Testis (tissue), 3 donors: Measurements from ENCODE around the gene VMP1. TPM values are rescaled to one million over a fixed set of nuclear protein-coding genes. Genes with fewer than 3 reads are reported as not detected.

Source experiments
- DNase-seq: peaks from one replicate; pipeline ENCODE4 v3.0.0-alpha.2; 2019
- H3K27ac ChIP-seq, 2 donors: fragments of 200-600 bp; sonication (generic); one replicate each; pipeline ENCODE4 v1.5.1; 2019
- H3K27me3 ChIP-seq: fragments of 200-600 bp; sonication (generic); one replicate; pipeline ENCODE4 v1.5.1; 2019
- H3K36me3 ChIP-seq: fragments of 200-600 bp; sonication (generic); one replicate; pipeline ENCODE4 v1.5.1; 2017; ENCODE audit warnings: low read depth; ENCODE audit errors: missing control alignments
- H3K4me1 ChIP-seq: fragments of 200-600 bp; sonication (generic); one replicate; pipeline ENCODE4 v1.5.1; 2019
- H3K4me3 ChIP-seq, 2 donors: fragments of 200-600 bp; sonication (generic); one replicate each; pipeline ENCODE4 v1.5.1; 2017 to 2019
- H3K9me3 ChIP-seq: fragments of 200-600 bp; sonication (generic); one replicate; pipeline ENCODE4 v1.5.1; 2017
- POLR2A ChIP-seq: fragments of 450-650 bp; IDR thresholded peaks from one replicate; pipeline ENCODE4 v1.6.1; 2017; ENCODE audit warnings: antibody characterized with exemption, mild to moderate bottlenecking, moderate library complexity
- WGBS, 2 donors: methylation state at CpG; one replicate each; pipeline ENCODE4 v1.1.5; 2018; 5-methylcytosine and 5-hydroxymethylcytosine counted together
- intact Hi-C: fragments of 100-400 bp; cut with DNase I; formaldehyde crosslinking; loops from one replicate; pipeline ENCODE4 v1.15.1; 2023; ENCODE audit warnings: low total_unique reads
- polyA plus RNA-seq: library from polyadenylated mRNA; stranded (reverse); fragments of 350-450 nt; fragmentation: Illumina TruSeq; extraction: RNeasy Lipid Tissue Mini Kit (QIAGEN cat#74804); gene quantifications from one replicate; pipeline ENCODE4 v1.2.3, GENCODE V29; 2014; ENCODE audit warnings: low read depth, low replicate concordance; ENCODE audit not compliant: insufficient read depth
- total RNA-seq, 2 donors: library from RNA; depleted of rRNA; stranded (reverse); fragments of >200 nt; gene quantifications; one replicate each; pipeline ENCODE4 v1.2.3, GENCODE V29; 2016
- TF ChIP-seq, protein P1 (sequence below), 3 experiments: fragments of 450-650 bp in 2 of 3; fragments of 200-600 bp in 1 of 3; sonication (generic) in 1 of 3; IDR thresholded peaks; one replicate each; pipeline ENCODE4 v1.5.1; 2016 to 2019; ENCODE audit warnings: antibody characterized with exemption in 3 of 3, mild to moderate bottlenecking in 2 of 3, moderate library complexity in 1 of 3

Gene VMP1
- total and polyA plus RNA-seq, 3 donors from 2014 or later = 63.1 to 144 (median 108) TPM

DNA sequence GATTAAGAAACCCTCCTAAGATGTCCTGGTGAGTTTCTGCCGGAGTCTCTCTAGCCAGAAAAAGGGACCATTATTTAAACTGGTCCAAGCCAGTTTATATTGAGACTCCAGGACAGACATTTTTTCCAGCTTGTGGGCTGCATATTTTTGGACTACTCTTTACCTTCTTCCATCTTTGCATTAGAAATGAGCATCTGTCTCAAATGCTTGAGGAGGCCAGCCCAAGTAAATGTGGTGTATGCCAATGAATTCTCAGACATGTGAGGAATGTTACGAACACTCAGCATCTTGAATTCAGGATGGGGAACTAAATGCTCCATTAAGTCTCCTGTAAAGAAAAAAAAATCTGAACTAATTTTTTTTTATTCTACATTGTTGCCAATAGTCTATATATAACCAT is 166.9 kb downstream of the VMP1 start:
- intact Hi-C loops = no loop called here
- H3K27me3 ChIP-seq = no peaks in the 10 kb centered on the region
- no peaks in the 10 kb centered on the region for H3K36me3 ChIP-seq
- H3K9me3 ChIP-seq = no peaks in the 10 kb centered on the region
- TF ChIP-seq, protein P1, sequence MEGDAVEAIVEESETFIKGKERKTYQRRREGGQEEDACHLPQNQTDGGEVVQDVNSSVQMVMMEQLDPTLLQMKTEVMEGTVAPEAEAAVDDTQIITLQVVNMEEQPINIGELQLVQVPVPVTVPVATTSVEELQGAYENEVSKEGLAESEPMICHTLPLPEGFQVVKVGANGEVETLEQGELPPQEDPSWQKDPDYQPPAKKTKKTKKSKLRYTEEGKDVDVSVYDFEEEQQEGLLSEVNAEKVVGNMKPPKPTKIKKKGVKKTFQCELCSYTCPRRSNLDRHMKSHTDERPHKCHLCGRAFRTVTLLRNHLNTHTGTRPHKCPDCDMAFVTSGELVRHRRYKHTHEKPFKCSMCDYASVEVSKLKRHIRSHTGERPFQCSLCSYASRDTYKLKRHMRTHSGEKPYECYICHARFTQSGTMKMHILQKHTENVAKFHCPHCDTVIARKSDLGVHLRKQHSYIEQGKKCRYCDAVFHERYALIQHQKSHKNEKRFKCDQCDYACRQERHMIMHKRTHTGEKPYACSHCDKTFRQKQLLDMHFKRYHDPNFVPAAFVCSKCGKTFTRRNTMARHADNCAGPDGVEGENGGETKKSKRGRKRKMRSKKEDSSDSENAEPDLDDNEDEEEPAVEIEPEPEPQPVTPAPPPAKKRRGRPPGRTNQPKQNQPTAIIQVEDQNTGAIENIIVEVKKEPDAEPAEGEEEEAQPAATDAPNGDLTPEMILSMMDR (IDR thresholded peaks at IDR 0.05) = no peak
- no peak for TF ChIP-seq POLR2A
- no peaks in the 10 kb centered on the region for H3K4me1 ChIP-seq
- H3K27ac ChIP-seq = no peak overlapping the region
- WGBS, 2 donors = 87 to 94% methylated on average over 2 of the region's 2 CpGs
- H3K4me3 ChIP-seq = no peak overlapping the region
- no peak for DNase-seq

GRCh38 chr17:59876107-59876506 is 168.7 kb downstream of the VMP1 start:
- WGBS, 2 donors = 85 to 100% methylated on average over 3 of the region's 3 CpGs
- intact Hi-C loops = no loop called here

GRCh38 chr17:59877965-59878364 is 170.5 kb downstream of the VMP1 start:
- Histone ChIP-seq H3K36me3 (no peaks in the 10 kb centered on the region), H3K27me3 (no peaks in the 10 kb centered on the region)
- intact Hi-C loops = no loop called here

More at GRCh38 chr17:59876107-59876506, 168.7 kb downstream of the VMP1 start:
- no peaks in the 10 kb centered on the region for H3K4me1 ChIP-seq
- H3K4me3 ChIP-seq = no peak overlapping the region
- H3K9me3 ChIP-seq = no peaks in the 10 kb centered on the region
- no peak for TF ChIP-seq POLR2A
- TF ChIP-seq, protein P1 (IDR thresholded peaks at IDR 0.05) = no peak
- H3K27ac ChIP-seq = no peak overlapping the region
- no peaks in the 10 kb centered on the region for H3K27me3 ChIP-seq
- DNase-seq = no peak
- H3K36me3 ChIP-seq = no peaks in the 10 kb centered on the region

GRCh38 chr17:59878624-59879023 is 171.2 kb downstream of the VMP1 start:
- H3K27me3 ChIP-seq = no peaks in the 10 kb centered on the region
- H3K36me3 ChIP-seq = no peaks in the 10 kb centered on the region
- no peaks in the 10 kb centered on the region for H3K9me3 ChIP-seq
- no peaks in the 10 kb centered on the region for H3K4me1 ChIP-seq
- TF ChIP-seq POLR2A = no peak
- TF ChIP-seq, protein P1 (IDR thresholded peaks at IDR 0.05) = no peak
- no peak overlapping the region for H3K4me3 ChIP-seq
- DNase-seq = no peak
- 93 to 96% methylated on average over 3 of the region's 3 CpGs for WGBS, 2 donors
- intact Hi-C loops = no loop called here
- no peak overlapping the region for H3K27ac ChIP-seq

More at GRCh38 chr17:59877965-59878364, 170.5 kb downstream of the VMP1 start:
- Histone ChIP-seq H3K9me3 (no peaks in the 10 kb centered on the region), H3K4me3 (no peak overlapping the region), H3K27ac (no peak overlapping the region), H3K4me1 (no peaks in the 10 kb centered on the region)
- TF ChIP-seq POLR2A = no peak
- TF ChIP-seq, protein P1 (IDR thresholded peaks at IDR 0.05) = no peak
- WGBS, 2 donors = 92 to 95% methylated on average over 5 of the region's 5 CpGs
- DNase-seq = no peak

- WGBS, 2 donors = 94 to 95% methylated on average over 9 of the region's 9 CpGs
- Histone ChIP-seq H3K27me3 (no peaks in the 10 kb centered on the region), H3K36me3 (no peaks in the 10 kb centered on the region), H3K4me3 (no peak overlapping the region), H3K27ac (no peak overlapping the region), H3K9me3 (no peaks in the 10 kb centered on the region), H3K4me1 (no peaks in the 10 kb centered on the region)
- TF ChIP-seq POLR2A = no peak
- TF ChIP-seq, protein P1 (IDR thresholded peaks at IDR 0.05) = no peak
- intact Hi-C loops = no loop called here
- DNase-seq = no peak
These were observed 177.4 kb downstream of the VMP1 start for GRCh38 chr17:59884861-59885260.
